Fibroblast of skin of right biceps (primary cell): ENCODE measurements around the gene FOXD4L1.
"Not testable (repeated sequence)": the region's sequence is repeated elsewhere in the genome, so short reads cannot be mapped to it uniquely, and the experiment has no call there.

Experiments
- DNase-seq: peaks from one replicate; pipeline ENCODE4 v3.0.0-alpha.2; 2013

Gene FOXD4L1

GRCh38 chr2:113527350-113528045, 29.0 kb downstream of the FOXD4L1 start:
- not testable (repeated sequence) for DNase-seq

- not testable (repeated sequence) for DNase-seq
Measured at GRCh38 chr2:113528126-113528525, 29.7 kb downstream of the FOXD4L1 start.

- DNase-seq = not testable (repeated sequence)
Measured at GRCh38 chr2:113528904-113529303, 30.4 kb downstream of the FOXD4L1 start.

- not testable (repeated sequence) for DNase-seq
Measured at GRCh38 chr2:113532991-113533390, 34.5 kb downstream of the FOXD4L1 start.

- DNase-seq = not testable (repeated sequence)
Measured at GRCh38 chr2:113536573-113536972, 38.1 kb downstream of the FOXD4L1 start.

- DNase-seq = not testable (repeated sequence)
Measured at GRCh38 chr2:113540834-113541203, 42.4 kb downstream of the FOXD4L1 start.

GRCh38 chr2:113541204-113541975, 42.9 kb downstream of the FOXD4L1 start:
- DNase-seq = peak; percentile 32

- not testable (repeated sequence) for DNase-seq
Measured at GRCh38 chr2:113541976-113542485, 43.6 kb downstream of the FOXD4L1 start.

GRCh38 chr2:113542529-113542928, 44.1 kb downstream of the FOXD4L1 start:
- DNase-seq = not testable (repeated sequence)
